ENCODE results near the gene CPT1A.

The CPT1A gene

GRCh38 chr11:68761801-68762200 lies 79.9 kb downstream of the CPT1A start:
- no peak for TF ChIP-seq CTCF (IDR thresholded peaks at IDR 0.05)

GRCh38 chr11:68759991-68760390 lies 81.7 kb downstream of the CPT1A start:
- TF ChIP-seq CTCF (IDR thresholded peaks at IDR 0.05), result no peak

GRCh38 chr11:68757711-68758110 lies 84.0 kb downstream of the CPT1A start:
- TF ChIP-seq CTCF (IDR thresholded peaks at IDR 0.05), result no peak

- TF ChIP-seq CTCF (IDR thresholded peaks at IDR 0.05), result no peak
Measured at GRCh38 chr11:68756171-68756766, 85.4 kb downstream of the CPT1A start.

GRCh38 chr11:68753300-68753699 lies 88.4 kb downstream of the CPT1A start:
- TF ChIP-seq CTCF (IDR thresholded peaks at IDR 0.05), result no peak

- TF ChIP-seq CTCF (IDR thresholded peaks at IDR 0.05), result no peak
Measured at GRCh38 chr11:68751331-68751856, 90.3 kb downstream of the CPT1A start, which contains the start of gene TESMIN. TSS of gene TESMIN (minus strand) at chr11:68751520. CDS start at chr11:68750660, 860 bp downstream.

- no peak for TF ChIP-seq CTCF (IDR thresholded peaks at IDR 0.05)
Measured at GRCh38 chr11:68751004-68751325, 90.8 kb downstream of the CPT1A start.

Data from LNCAP (cell line).